ENCODE data around the gene GOLGA1.

GRCh38 chr9:124855944-124856765 lies 84.7 kb downstream of the GOLGA1 start:
- TF ChIP-seq POLR2AphosphoS5 (IDR thresholded peaks at IDR 0.05; ENCODE audit: low read depth, low read length) (no peak; the same call in none of the 2 replicates), REST (IDR thresholded peaks at IDR 0.05; ENCODE audit: insufficient read depth in 1 of 2, low read depth in 2 of 2, low read length in 2 of 2) (no peak)
